Vagina (tissue), 2 donors: ENCODE measurements around the gene RCAN2. TPM values are rescaled to one million over a fixed set of nuclear protein-coding genes. Genes with fewer than 3 reads are reported as not detected.

ENCODE experiments used
- DNase-seq, 2 donors: peaks; one replicate each; pipeline ENCODE4 v3.0.0-alpha.2; 2017; ENCODE audit errors: extremely low spot score in 2 of 2
- H3K27ac ChIP-seq: fragments of 200-600 bp; sonication (generic); one replicate; pipeline ENCODE4 v1.5.1; 2019
- H3K27me3 ChIP-seq: fragments of 200-600 bp; sonication (generic); one replicate; pipeline ENCODE4 v1.5.1; 2019
- H3K36me3 ChIP-seq, 2 donors: fragments of 200-600 bp; sonication (generic); one replicate each; pipeline ENCODE4 v1.5.1; 2017 to 2019
- H3K4me1 ChIP-seq: fragments of 200-600 bp; sonication (generic); one replicate; pipeline ENCODE4 v1.5.1; 2019
- H3K4me3 ChIP-seq, 2 donors: fragments of 200-600 bp; sonication (generic); 1 replicate in 1 of 2; 2 replicates in 1 of 2; pipeline ENCODE4 v1.5.1; 2016 to 2019
- H3K9me3 ChIP-seq: fragments of 200-600 bp; sonication (generic); one replicate; pipeline ENCODE4 v1.5.1; 2019
- POLR2A ChIP-seq, 2 donors: fragments of 450-650 bp; IDR thresholded peaks; one replicate each; pipeline ENCODE4 v1.6.1; 2017; ENCODE audit warnings: antibody characterized with exemption in 2 of 2, mild to moderate bottlenecking in 2 of 2, moderate library complexity in 2 of 2
- POLR2AphosphoS5 ChIP-seq, 2 donors: sonication (generic); formaldehyde crosslinking; IDR thresholded peaks; one replicate each; pipeline ENCODE4 v1.9.0; 2017; ENCODE audit warnings: antibody characterized with exemption in 2 of 2, mild to moderate bottlenecking in 2 of 2, low read depth in 1 of 2; ENCODE audit not compliant: insufficient read depth in 1 of 2
- intact Hi-C: fragments of 100-400 bp; cut with DNase I; formaldehyde crosslinking; loops from one replicate; pipeline ENCODE4 v1.15.1; 2023
- total RNA-seq: library from RNA; depleted of rRNA; stranded (reverse); fragments of >200 nt; gene quantifications from one replicate; pipeline ENCODE4 v1.2.3, GENCODE V29; 2016
- TF ChIP-seq, protein P1 (sequence below), 3 experiments: fragments of 450-650 bp in 2 of 3; fragments of 200-600 bp in 1 of 3; sonication (generic) in 1 of 3; IDR thresholded peaks; one replicate each; pipeline ENCODE4 v1.5.1; 2017 to 2019; ENCODE audit warnings: antibody characterized with exemption in 3 of 3, mild to moderate bottlenecking in 2 of 3, moderate library complexity in 2 of 3

The RCAN2 gene
- total RNA-seq, 1 donor from 2014 or later: 20.9 TPM

DNA sequence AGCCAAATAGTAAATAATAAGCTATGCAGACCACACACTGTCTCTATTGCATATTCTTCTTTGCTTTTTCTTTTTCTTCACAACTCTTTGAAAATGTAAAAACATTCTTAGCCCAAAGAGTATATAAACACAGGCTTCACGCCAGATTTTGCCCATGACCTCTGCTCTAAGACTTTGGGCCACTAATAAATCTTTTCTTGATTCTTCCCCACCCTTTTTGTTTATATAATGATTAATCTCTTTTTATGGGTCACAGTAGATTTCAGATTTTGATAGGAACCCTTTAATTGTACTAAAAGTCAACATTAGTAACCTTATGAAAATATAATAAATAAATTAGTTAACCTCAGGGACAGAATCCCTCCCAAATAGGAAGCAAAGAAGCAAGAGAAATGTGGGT lies 304.7 kb downstream of the RCAN2 start:
- Histone ChIP-seq H3K4me3 (no peak overlapping the region), H3K4me1 (no peaks in the 10 kb centered on the region), H3K27me3 (no peaks in the 10 kb centered on the region), H3K27ac (no peak overlapping the region), H3K9me3 (no peaks in the 10 kb centered on the region), H3K36me3 (no peaks in the 10 kb centered on the region)
- intact Hi-C loops: no loop called here
- DNase-seq: no peak
- no peak for TF ChIP-seq POLR2AphosphoS5 (IDR thresholded peaks at IDR 0.05; ENCODE audit: insufficient read depth in 1 of 2, low read depth in 1 of 2)
- TF ChIP-seq POLR2A (IDR thresholded peaks at IDR 0.05): no peak
- TF ChIP-seq, protein P1, sequence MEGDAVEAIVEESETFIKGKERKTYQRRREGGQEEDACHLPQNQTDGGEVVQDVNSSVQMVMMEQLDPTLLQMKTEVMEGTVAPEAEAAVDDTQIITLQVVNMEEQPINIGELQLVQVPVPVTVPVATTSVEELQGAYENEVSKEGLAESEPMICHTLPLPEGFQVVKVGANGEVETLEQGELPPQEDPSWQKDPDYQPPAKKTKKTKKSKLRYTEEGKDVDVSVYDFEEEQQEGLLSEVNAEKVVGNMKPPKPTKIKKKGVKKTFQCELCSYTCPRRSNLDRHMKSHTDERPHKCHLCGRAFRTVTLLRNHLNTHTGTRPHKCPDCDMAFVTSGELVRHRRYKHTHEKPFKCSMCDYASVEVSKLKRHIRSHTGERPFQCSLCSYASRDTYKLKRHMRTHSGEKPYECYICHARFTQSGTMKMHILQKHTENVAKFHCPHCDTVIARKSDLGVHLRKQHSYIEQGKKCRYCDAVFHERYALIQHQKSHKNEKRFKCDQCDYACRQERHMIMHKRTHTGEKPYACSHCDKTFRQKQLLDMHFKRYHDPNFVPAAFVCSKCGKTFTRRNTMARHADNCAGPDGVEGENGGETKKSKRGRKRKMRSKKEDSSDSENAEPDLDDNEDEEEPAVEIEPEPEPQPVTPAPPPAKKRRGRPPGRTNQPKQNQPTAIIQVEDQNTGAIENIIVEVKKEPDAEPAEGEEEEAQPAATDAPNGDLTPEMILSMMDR (IDR thresholded peaks at IDR 0.05): no peak

DNA sequence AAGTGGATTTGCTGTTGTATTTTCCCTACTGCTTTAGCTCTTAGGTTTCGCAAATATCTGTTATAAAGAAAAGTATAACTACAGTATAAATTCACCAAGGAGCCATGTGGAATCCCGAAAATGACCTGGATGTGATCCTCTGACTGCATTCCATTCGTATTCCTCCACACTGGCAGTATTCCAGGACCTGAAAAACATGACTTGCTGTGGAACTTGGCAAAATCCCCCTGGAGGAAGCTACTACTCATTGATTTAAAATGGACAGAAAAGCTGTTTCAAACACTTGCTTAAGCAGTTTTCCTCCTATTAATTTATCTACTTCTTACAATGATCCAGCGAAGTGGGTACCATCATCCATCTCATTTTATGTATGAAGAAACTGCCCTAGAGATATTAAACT lies 307.1 kb downstream of the RCAN2 start:
- H3K9me3 ChIP-seq: no peaks in the 10 kb centered on the region
- no peak overlapping the region for H3K4me3 ChIP-seq
- TF ChIP-seq, protein P1 (IDR thresholded peaks at IDR 0.05): no peak
- TF ChIP-seq POLR2A (IDR thresholded peaks at IDR 0.05): no peak
- TF ChIP-seq POLR2AphosphoS5 (IDR thresholded peaks at IDR 0.05; ENCODE audit: insufficient read depth in 1 of 2, low read depth in 1 of 2): no peak
- H3K27ac ChIP-seq: no peak overlapping the region
- H3K36me3 ChIP-seq: no peaks in the 10 kb centered on the region
- no peaks in the 10 kb centered on the region for H3K27me3 ChIP-seq
- intact Hi-C loops: no loop called here
- no peak for DNase-seq
- H3K4me1 ChIP-seq: no peaks in the 10 kb centered on the region

DNA sequence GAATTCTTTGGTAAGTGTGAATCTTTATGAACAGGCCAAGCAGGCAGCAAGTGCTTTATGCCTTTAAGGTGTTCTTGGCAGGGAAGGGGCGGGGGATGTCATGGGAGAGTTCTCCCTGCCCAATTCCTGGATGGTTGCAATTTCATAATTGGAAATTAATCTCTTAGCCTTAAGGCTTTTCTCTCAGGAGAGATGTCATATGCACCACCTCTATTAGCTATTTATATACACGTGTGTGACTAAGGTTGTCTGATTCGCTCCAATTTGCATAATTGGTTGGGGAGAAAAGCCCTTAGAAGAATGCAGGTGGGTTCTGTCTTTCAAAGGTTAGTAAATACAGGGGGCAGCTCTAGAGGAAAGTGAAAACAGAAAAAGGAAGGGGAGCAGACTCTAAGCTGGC lies 315.3 kb downstream of the RCAN2 start:
- Histone ChIP-seq H3K4me3 (no peak overlapping the region), H3K27ac (no peak overlapping the region), H3K4me1 (peaks cover 6% of the 10 kb centered on the region), H3K27me3 (no peaks in the 10 kb centered on the region), H3K36me3 (no peaks in the 10 kb centered on the region), H3K9me3 (no peaks in the 10 kb centered on the region)
- TF ChIP-seq POLR2AphosphoS5 (IDR thresholded peaks at IDR 0.05; ENCODE audit: insufficient read depth in 1 of 2, low read depth in 1 of 2) (no peak), POLR2A (IDR thresholded peaks at IDR 0.05) (no peak)
- TF ChIP-seq, protein P1 (IDR thresholded peaks at IDR 0.05): no peak
- intact Hi-C loops: no loop called here
- no peak for DNase-seq

DNA sequence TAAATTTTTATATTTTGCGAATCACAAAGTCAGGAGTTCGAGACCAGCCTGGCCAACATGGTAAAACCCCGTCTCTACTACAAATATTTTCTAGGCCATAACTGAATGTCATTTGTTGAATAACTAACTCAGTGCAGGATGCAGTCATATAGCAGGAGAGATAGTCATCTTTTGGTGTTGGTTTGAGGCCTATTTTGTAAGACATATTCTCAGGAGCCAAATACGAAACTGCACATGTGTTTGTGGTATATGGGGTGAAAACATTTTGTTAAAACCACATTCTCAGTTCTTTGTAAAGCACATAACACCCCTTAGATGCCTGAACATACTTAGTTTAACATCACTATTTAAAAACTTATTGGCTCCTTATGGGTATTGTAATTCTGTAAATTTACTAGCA lies 315.8 kb downstream of the RCAN2 start:
- intact Hi-C loops: no loop called here
- H3K36me3 ChIP-seq: no peaks in the 10 kb centered on the region
- H3K4me3 ChIP-seq: no peak overlapping the region
- H3K27ac ChIP-seq: no peak overlapping the region
- no peaks in the 10 kb centered on the region for H3K9me3 ChIP-seq
- DNase-seq: no peak
- TF ChIP-seq, protein P1 (IDR thresholded peaks at IDR 0.05): no peak
- no peak for TF ChIP-seq POLR2AphosphoS5 (IDR thresholded peaks at IDR 0.05; ENCODE audit: insufficient read depth in 1 of 2, low read depth in 1 of 2)
- H3K27me3 ChIP-seq: no peaks in the 10 kb centered on the region
- peaks cover 9% of the 10 kb centered on the region for H3K4me1 ChIP-seq

DNA sequence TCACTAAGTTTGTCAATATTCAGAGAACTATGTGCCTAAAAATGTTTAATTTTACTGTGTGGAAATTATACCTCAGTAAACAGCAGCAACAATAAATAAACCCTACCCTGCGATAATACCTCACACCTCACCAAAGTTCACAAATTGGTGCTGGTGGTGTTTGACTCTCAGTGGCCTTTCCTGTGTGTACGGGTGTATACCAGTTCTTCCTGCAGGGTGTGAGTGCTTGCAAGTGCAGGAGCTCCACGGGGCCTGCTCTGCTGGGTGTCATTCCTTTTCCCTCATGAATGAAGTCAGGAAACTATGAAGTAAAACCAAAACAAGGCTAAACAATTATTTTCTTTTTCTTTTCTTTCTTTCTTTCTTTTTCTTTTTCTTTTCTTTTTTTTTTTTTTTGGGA lies 316.3 kb downstream of the RCAN2 start:
- Histone ChIP-seq H3K27me3 (no peaks in the 10 kb centered on the region), H3K9me3 (no peaks in the 10 kb centered on the region), H3K4me1 (peaks cover 9% of the 10 kb centered on the region), H3K27ac (no peak overlapping the region), H3K36me3 (no peaks in the 10 kb centered on the region), H3K4me3 (no peak overlapping the region)
- DNase-seq: no peak
- intact Hi-C loops: no loop called here
- TF ChIP-seq, protein P1 (IDR thresholded peaks at IDR 0.05): no peak
- TF ChIP-seq POLR2A (IDR thresholded peaks at IDR 0.05) (no peak), POLR2AphosphoS5 (IDR thresholded peaks at IDR 0.05; ENCODE audit: insufficient read depth in 1 of 2, low read depth in 1 of 2) (no peak)
